ENCODE data around the gene APOBR.
A peak's percentile ranks its signal among the peaks of the same experiment; 100 is the strongest.
"Not testable (repeated sequence)": the region's sequence is repeated elsewhere in the genome, so short reads cannot be mapped to it uniquely, and the experiment has no call there.

Gene APOBR

GRCh38 chr16:28494121-28494851 lies at the start of gene APOBR:
TSS of gene APOBR (plus strand) at chr16:28494643. CDS start at chr16:28494682, 39 bp downstream.
- H3K4me1 ChIP-seq (ENCODE audit: insufficient read depth, low read length), result no peaks in the 10 kb centered on the region
- no peaks in the 10 kb centered on the region for H3K9me3 ChIP-seq (ENCODE audit: control insufficient read depth, insufficient read depth, low read length)
- H3K36me3 ChIP-seq (ENCODE audit: insufficient read depth, low read length), result no peaks in the 10 kb centered on the region
- H3K9ac ChIP-seq (ENCODE audit: low read depth, low read length), result no peak within 1 kb of the TSS

DNA sequence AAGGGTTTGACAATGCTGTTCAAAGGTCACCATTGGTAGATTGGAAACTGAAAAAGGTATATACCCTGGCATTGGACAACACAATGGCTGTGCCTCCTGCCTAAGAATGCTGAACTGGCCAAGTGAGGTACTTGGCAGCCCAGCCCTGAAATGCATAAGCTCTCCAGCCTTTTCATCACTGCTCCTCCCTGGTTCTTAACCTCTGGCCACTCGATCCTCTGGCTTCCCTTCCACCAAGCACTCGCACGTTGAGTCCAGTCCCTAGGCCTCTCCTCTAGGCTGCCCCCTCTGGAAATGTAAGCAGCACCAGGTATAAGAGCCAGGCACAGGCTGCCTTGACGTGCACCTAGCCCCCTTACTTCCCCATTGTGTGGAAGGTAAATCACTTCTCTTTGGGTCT lies 48.1 kb upstream of the APOBR start:
- H3K9ac ChIP-seq (ENCODE audit: low read depth, low read length); H3K4me1 ChIP-seq (ENCODE audit: insufficient read depth, low read length); H3K36me3 ChIP-seq (ENCODE audit: insufficient read depth, low read length); H3K9me3 ChIP-seq (ENCODE audit: control insufficient read depth, insufficient read depth, low read length): not testable (repeated sequence)

GRCh38 chr16:28447081-28447480 lies 47.4 kb upstream of the APOBR start:
- H3K9me3 ChIP-seq (ENCODE audit: control insufficient read depth, insufficient read depth, low read length); H3K9ac ChIP-seq (ENCODE audit: low read depth, low read length); H3K36me3 ChIP-seq (ENCODE audit: insufficient read depth, low read length); H3K4me1 ChIP-seq (ENCODE audit: insufficient read depth, low read length): not testable (repeated sequence)

DNA sequence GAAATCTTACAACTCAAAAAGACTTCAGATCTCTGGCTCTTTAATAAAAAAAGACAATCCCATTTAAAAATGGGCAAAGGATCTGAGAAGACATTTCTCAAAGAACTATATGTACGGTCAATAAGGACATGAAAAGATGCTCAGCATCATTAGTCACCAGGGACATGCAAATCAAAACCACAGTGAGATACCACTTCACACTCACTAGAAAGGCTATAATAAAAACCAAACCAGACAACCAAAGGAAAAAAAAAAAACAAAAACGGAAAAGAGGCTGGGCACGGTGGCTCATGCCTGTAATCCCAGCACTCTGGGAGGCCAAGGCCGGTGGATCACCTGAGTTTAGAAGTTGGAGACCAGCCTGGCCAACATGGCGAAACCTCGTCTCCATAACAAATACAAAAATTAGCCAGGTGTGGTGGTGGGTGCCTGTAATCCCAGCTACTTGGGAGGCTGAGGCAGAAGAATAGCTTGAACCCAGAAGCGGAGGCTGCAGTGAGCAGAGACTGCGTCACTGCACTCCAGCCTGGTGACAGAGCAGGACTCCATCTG lies 20.7 kb upstream of the APOBR start:
- H3K9me3 ChIP-seq (ENCODE audit: control insufficient read depth, insufficient read depth, low read length), result no peaks in the 10 kb centered on the region
- H3K36me3 ChIP-seq (ENCODE audit: insufficient read depth, low read length), result no peaks in the 10 kb centered on the region; the same call in 1 of the 2 replicates
- H3K4me1 ChIP-seq (ENCODE audit: insufficient read depth, low read length), result no peaks in the 10 kb centered on the region

GRCh38 chr16:28475221-28475620 lies 19.2 kb upstream of the APOBR start:
- no peaks in the 10 kb centered on the region; the same call in 1 of the 2 replicates for H3K36me3 ChIP-seq (ENCODE audit: insufficient read depth, low read length)
- no peaks in the 10 kb centered on the region for H3K9me3 ChIP-seq (ENCODE audit: control insufficient read depth, insufficient read depth, low read length)
- H3K9ac ChIP-seq (ENCODE audit: low read depth, low read length), result no peak overlapping the region
- H3K4me1 ChIP-seq (ENCODE audit: insufficient read depth, low read length), result no peaks in the 10 kb centered on the region

More for the DNA sequence above, 20.7 kb upstream of the APOBR start:
- no peak overlapping the region for H3K9ac ChIP-seq (ENCODE audit: low read depth, low read length)

- H3K4me1 ChIP-seq (ENCODE audit: insufficient read depth, low read length), result no peaks in the 10 kb centered on the region
- no peaks in the 10 kb centered on the region; the same call in 1 of the 2 replicates for H3K36me3 ChIP-seq (ENCODE audit: insufficient read depth, low read length)
- H3K9me3 ChIP-seq (ENCODE audit: control insufficient read depth, insufficient read depth, low read length), result no peaks in the 10 kb centered on the region
- no peak overlapping the region for H3K9ac ChIP-seq (ENCODE audit: low read depth, low read length)
These were observed 17.0 kb upstream of the APOBR start for GRCh38 chr16:28477311-28477920.

DNA sequence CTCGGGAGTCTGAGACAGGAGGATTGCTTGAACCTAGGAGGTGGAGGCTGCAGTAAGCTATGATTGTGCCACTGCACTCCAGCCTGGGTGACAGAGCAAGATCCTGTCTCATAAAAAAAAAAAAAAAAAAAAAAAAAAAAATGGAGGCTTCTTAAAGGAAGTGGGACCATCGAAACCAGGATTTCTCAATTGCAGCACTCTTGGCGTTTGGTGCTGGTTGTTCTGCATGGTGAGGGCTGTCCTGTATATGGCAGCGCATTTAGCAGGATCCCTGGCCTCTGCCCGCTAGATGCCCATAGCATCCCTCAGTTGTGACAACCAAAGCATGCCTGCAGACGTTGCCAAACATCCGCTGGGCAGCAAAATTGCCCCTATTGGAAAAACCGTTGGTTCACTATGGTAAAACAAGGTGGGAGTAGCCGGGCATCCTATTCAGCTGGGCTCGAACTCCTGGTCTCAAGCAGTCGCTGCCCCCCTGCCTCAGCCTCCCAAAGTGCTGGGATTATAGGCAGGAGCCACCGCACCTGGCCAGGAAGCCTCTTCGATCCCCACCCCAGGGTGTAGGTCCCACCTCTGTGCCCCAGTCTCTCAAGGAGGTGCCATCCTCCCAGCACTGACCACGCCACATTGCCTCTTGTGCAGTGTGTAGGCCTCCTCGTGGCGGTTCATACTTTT lies 15.8 kb upstream of the APOBR start:
- Histone ChIP-seq H3K4me1 (ENCODE audit: insufficient read depth, low read length) (no peaks in the 10 kb centered on the region), H3K9ac (ENCODE audit: low read depth, low read length) (no peak overlapping the region), H3K9me3 (ENCODE audit: control insufficient read depth, insufficient read depth, low read length) (no peaks in the 10 kb centered on the region), H3K36me3 (ENCODE audit: insufficient read depth, low read length) (no peaks in the 10 kb centered on the region; the same call in 1 of the 2 replicates)

GRCh38 chr16:28482026-28482425 lies 12.4 kb upstream of the APOBR start:
- Histone ChIP-seq H3K36me3 (ENCODE audit: insufficient read depth, low read length) (no peaks in the 10 kb centered on the region; the same call in 1 of the 2 replicates), H3K9ac (ENCODE audit: low read depth, low read length) (no peak overlapping the region), H3K9me3 (ENCODE audit: control insufficient read depth, insufficient read depth, low read length) (no peaks in the 10 kb centered on the region), H3K4me1 (ENCODE audit: insufficient read depth, low read length) (no peaks in the 10 kb centered on the region)

- not testable (repeated sequence) for H3K36me3 ChIP-seq (ENCODE audit: insufficient read depth, low read length); H3K9me3 ChIP-seq (ENCODE audit: control insufficient read depth, insufficient read depth, low read length); H3K4me1 ChIP-seq (ENCODE audit: insufficient read depth, low read length); H3K9ac ChIP-seq (ENCODE audit: low read depth, low read length)
These were observed 11.1 kb upstream of the APOBR start for GRCh38 chr16:28483361-28483760.

GRCh38 chr16:28486266-28486665 lies 8.2 kb upstream of the APOBR start:
- Histone ChIP-seq H3K36me3 (ENCODE audit: insufficient read depth, low read length) (no peaks in the 10 kb centered on the region), H3K9ac (ENCODE audit: low read depth, low read length) (no peak overlapping the region), H3K9me3 (ENCODE audit: control insufficient read depth, insufficient read depth, low read length) (no peaks in the 10 kb centered on the region), H3K4me1 (ENCODE audit: insufficient read depth, low read length) (no peaks in the 10 kb centered on the region)

- Histone ChIP-seq H3K9ac (ENCODE audit: low read depth, low read length) (peak overlapping the region; percentile 99), H3K9me3 (ENCODE audit: control insufficient read depth, insufficient read depth, low read length) (no peaks in the 10 kb centered on the region), H3K36me3 (ENCODE audit: insufficient read depth, low read length) (no peaks in the 10 kb centered on the region), H3K4me1 (ENCODE audit: insufficient read depth, low read length) (no peaks in the 10 kb centered on the region)
These were observed 3.0 kb upstream of the APOBR start for GRCh38 chr16:28491230-28491969.

DNA sequence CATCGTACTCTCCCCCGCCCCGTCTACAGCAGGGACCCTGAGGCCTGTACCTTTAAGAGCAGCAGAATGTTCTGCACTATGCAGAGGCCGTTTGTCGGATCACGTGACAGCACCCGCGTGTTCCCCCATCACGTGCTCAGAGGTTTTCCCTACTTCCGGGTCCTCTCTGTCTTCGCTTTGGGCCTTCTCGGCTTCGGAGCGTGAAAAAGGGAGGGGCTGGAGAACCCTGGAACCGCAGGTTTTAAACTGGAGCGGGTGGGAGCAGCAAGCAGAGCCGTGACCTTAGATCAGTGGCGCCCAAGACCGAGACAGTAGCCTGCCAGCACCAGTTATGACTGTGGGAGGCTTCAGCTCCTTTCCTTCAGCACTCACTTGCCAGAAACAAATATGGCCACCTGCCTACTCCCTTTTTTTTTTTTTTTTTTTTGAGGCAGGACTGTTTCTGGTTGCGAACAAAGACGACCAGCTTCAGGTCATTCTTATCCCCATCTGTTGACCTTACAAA lies 2.4 kb upstream of the APOBR start, which contains the start of gene CLN3:
TSS of gene CLN3 (minus strand) at position 105 of the 505 bp plus-strand sequence. CDS start 315 bp downstream, outside the sequence.
- Histone ChIP-seq H3K36me3 (ENCODE audit: insufficient read depth, low read length) (no peaks in the 10 kb centered on the region), H3K9ac (ENCODE audit: low read depth, low read length) (peak within 1 kb of the TSS; percentile 99), H3K9me3 (ENCODE audit: control insufficient read depth, insufficient read depth, low read length) (no peaks in the 10 kb centered on the region), H3K4me1 (ENCODE audit: insufficient read depth, low read length) (no peaks in the 10 kb centered on the region)

- Histone ChIP-seq H3K4me1 (ENCODE audit: insufficient read depth, low read length) (no peaks in the 10 kb centered on the region), H3K9ac (ENCODE audit: low read depth, low read length) (peak overlapping the region; percentile 99), H3K9me3 (ENCODE audit: control insufficient read depth, insufficient read depth, low read length) (no peaks in the 10 kb centered on the region)
These were observed 1.9 kb upstream of the APOBR start for GRCh38 chr16:28492511-28492910.

More at GRCh38 chr16:28492511-28492910, 1.9 kb upstream of the APOBR start:
- no peaks in the 10 kb centered on the region for H3K36me3 ChIP-seq (ENCODE audit: insufficient read depth, low read length)
